ENCODE measurements around the gene SCMH1.

GRCh38 chr1:41138549-41138948 is 103.6 kb downstream of the SCMH1 start:
- TF ChIP-seq, protein P1, sequence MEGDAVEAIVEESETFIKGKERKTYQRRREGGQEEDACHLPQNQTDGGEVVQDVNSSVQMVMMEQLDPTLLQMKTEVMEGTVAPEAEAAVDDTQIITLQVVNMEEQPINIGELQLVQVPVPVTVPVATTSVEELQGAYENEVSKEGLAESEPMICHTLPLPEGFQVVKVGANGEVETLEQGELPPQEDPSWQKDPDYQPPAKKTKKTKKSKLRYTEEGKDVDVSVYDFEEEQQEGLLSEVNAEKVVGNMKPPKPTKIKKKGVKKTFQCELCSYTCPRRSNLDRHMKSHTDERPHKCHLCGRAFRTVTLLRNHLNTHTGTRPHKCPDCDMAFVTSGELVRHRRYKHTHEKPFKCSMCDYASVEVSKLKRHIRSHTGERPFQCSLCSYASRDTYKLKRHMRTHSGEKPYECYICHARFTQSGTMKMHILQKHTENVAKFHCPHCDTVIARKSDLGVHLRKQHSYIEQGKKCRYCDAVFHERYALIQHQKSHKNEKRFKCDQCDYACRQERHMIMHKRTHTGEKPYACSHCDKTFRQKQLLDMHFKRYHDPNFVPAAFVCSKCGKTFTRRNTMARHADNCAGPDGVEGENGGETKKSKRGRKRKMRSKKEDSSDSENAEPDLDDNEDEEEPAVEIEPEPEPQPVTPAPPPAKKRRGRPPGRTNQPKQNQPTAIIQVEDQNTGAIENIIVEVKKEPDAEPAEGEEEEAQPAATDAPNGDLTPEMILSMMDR (IDR thresholded peaks at IDR 0.05; ENCODE audit: poor library complexity), result no peak
- no peak for TF ChIP-seq EZH2 (IDR thresholded peaks at IDR 0.05; ENCODE audit: borderline replicate concordance)

Measured in hepatocyte (in vitro differentiated cells).